ENCODE data around the gene SIGLEC12.

DNA sequence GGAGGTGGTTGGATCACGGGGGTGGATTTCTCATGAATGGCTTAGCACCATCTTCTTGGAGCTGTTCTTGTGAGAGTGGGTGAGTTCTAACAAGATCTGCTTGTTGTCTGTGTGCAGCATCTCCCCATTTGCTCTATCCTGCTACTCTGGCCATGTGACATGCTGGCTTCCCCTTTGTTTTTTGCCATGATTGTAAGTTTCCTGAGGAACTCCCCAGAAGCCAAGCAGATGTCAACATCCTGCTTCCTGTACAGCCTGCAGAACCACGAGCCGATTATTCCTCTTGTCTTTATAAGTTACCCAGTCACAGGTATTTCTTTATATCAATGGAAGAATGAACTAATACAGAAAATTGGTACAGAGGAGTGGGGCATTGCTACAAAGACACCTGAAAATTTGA, 2.3 kb upstream of the SIGLEC12 start:
- TF ChIP-seq, protein P1, sequence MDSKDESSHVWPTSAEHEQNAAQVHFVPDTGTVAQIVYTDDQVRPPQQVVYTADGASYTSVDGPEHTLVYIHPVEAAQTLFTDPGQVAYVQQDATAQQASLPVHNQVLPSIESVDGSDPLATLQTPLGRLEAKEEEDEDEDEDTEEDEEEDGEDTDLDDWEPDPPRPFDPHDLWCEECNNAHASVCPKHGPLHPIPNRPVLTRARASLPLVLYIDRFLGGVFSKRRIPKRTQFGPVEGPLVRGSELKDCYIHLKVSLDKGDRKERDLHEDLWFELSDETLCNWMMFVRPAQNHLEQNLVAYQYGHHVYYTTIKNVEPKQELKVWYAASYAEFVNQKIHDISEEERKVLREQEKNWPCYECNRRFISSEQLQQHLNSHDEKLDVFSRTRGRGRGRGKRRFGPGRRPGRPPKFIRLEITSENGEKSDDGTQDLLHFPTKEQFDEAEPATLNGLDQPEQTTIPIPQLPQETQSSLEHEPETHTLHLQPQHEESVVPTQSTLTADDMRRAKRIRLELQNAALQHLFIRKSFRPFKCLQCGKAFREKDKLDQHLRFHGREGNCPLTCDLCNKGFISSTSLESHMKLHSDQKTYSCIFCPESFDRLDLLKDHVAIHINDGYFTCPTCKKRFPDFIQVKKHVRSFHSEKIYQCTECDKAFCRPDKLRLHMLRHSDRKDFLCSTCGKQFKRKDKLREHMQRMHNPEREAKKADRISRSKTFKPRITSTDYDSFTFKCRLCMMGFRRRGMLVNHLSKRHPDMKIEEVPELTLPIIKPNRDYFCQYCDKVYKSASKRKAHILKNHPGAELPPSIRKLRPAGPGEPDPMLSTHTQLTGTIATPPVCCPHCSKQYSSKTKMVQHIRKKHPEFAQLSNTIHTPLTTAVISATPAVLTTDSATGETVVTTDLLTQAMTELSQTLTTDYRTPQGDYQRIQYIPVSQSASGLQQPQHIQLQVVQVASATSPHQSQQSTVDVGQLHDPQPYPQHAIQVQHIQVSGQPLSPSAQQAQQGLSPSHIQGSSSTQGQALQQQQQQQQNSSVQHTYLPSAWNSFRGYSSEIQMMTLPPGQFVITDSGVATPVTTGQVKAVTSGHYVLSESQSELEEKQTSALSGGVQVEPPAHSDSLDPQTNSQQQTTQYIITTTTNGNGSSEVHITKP (CRISPR knock-in tag; IDR thresholded peaks at IDR 0.05; ENCODE audit: low read depth): no peak
- TF ChIP-seq ZFP36 (IDR thresholded peaks at IDR 0.05; ENCODE audit: borderline replicate concordance, low read depth, low read length, partially characterized antibody) (no peak), ZNF776 (CRISPR knock-in tag; IDR thresholded peaks at IDR 0.05) (no peak), HDAC2 (CRISPR knock-in tag; IDR thresholded peaks at IDR 0.05) (no peak), ZSCAN29 (CRISPR knock-in tag; conservative IDR thresholded peaks at IDR 0.05) (no peak), CBX2 (IDR thresholded peaks at IDR 0.05; ENCODE audit: low read depth, low read length) (no peak), CBX2 (CRISPR knock-in tag; IDR thresholded peaks at IDR 0.05; ENCODE audit: low read depth) (no peak), FOXA3 (CRISPR knock-in tag; IDR thresholded peaks at IDR 0.05) (no peak), HNF4A (CRISPR knock-in tag; IDR thresholded peaks at IDR 0.05) (no peak), ZNF251 (CRISPR knock-in tag; IDR thresholded peaks at IDR 0.05) (no peak), FOSL1 (CRISPR knock-in tag; IDR thresholded peaks at IDR 0.05; ENCODE audit: borderline replicate concordance) (no peak)
- TF ChIP-seq, protein P2, sequence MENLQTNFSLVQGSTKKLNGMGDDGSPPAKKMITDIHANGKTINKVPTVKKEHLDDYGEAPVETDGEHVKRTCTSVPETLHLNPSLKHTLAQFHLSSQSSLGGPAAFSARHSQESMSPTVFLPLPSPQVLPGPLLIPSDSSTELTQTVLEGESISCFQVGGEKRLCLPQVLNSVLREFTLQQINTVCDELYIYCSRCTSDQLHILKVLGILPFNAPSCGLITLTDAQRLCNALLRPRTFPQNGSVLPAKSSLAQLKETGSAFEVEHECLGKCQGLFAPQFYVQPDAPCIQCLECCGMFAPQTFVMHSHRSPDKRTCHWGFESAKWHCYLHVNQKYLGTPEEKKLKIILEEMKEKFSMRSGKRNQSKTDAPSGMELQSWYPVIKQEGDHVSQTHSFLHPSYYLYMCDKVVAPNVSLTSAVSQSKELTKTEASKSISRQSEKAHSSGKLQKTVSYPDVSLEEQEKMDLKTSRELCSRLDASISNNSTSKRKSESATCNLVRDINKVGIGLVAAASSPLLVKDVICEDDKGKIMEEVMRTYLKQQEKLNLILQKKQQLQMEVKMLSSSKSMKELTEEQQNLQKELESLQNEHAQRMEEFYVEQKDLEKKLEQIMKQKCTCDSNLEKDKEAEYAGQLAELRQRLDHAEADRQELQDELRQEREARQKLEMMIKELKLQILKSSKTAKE (CRISPR knock-in tag; IDR thresholded peaks at IDR 0.05; ENCODE audit: borderline replicate concordance): no peak

All from HepG2 (cell line).